Erythroblast (primary cell): ENCODE results near the gene SMARCD3.

Experiments
- GATA1 ChIP-seq: IDR thresholded peaks from 2 replicates; pipeline ENCODE4 v1.6.1; 2011; ENCODE audit warnings: low read depth, mild to moderate bottlenecking, control low read depth, low read length, moderate library complexity
- POLR2A ChIP-seq: IDR thresholded peaks from 2 replicates; pipeline ENCODE4 v1.6.1; 2011; ENCODE audit warnings: mild to moderate bottlenecking, low read length

GRCh38 chr7:151248346-151249033 is at the start of gene SMARCD3:
- TF ChIP-seq POLR2A (no peak), GATA1 (no peak)
